Upper lobe of right lung (tissue), 1 donor: ENCODE data around the gene ETS2. TPM values are rescaled to one million over a fixed set of nuclear protein-coding genes. Genes with fewer than 3 reads are reported as not detected.

Source experiments
- ATAC-seq: fragments of 200-7000 bp; cut with Tn5 transposase; one replicate; pipeline ENCODE4 v1.9.1; 2020; ENCODE audit warnings: mild to moderate bottlenecking, moderate library complexity
- DNase-seq: peaks from one replicate; pipeline ENCODE4 v3.0.0-alpha.2; 2020
- H3K27ac ChIP-seq: fragments of 200-600 bp; one replicate; pipeline ENCODE4 v1.8.0; 2022
- H3K27me3 ChIP-seq: fragments of 200-600 bp; one replicate; pipeline ENCODE4 v1.8.0; 2022; ENCODE audit warnings: mild to moderate bottlenecking
- H3K36me3 ChIP-seq: fragments of 200-600 bp; one replicate; pipeline ENCODE4 v1.8.0; 2022
- H3K4me1 ChIP-seq: fragments of 200-600 bp; one replicate; pipeline ENCODE4 v1.8.0; 2022
- H3K4me3 ChIP-seq: fragments of 200-600 bp; one replicate; pipeline ENCODE4 v1.8.0; 2022; ENCODE audit warnings: mild to moderate bottlenecking
- H3K9me3 ChIP-seq: fragments of 200-600 bp; one replicate; pipeline ENCODE4 v1.8.0; 2022
- CTCF ChIP-seq: fragments of 200-600 bp; IDR thresholded peaks from one replicate; pipeline ENCODE4 v1.8.0; 2022; ENCODE audit warnings: antibody characterized with exemption
- intact Hi-C: fragments of 100-400 bp; cut with DNase I; formaldehyde crosslinking; loops from one replicate; pipeline ENCODE4 v1.11.0; 2022
- total RNA-seq: library from RNA; stranded (reverse); fragmentation: NEBNext Ultra II Directional; extraction: Animal tissue kit (Norgen Biotek cat#: 25700); gene quantifications from one replicate; pipeline ENCODE4 v1.2.1, GENCODE V29; 2021
- donor health status: DM: no; HTN: yes; CAD: no; lungs with severe emphysema.

The ETS2 gene
- total RNA-seq, 1 donor from 2014 or later, result 195 TPM

- Histone ChIP-seq H3K27ac (peak overlapping the region; percentile 69), H3K4me3 (no peak overlapping the region), H3K27me3 (no peaks in the 10 kb centered on the region), H3K36me3 (no peaks in the 10 kb centered on the region), H3K4me1 (peaks cover 19% of the 10 kb centered on the region), H3K9me3 (no peaks in the 10 kb centered on the region)
- TF ChIP-seq CTCF, result no peak
- ATAC-seq (peak; percentile 95), DNase-seq (no peak)
- intact Hi-C loops, result no loop called here
These were observed 26.1 kb downstream of the ETS2 start for GRCh38 chr21:38831526-38832467.

DNA sequence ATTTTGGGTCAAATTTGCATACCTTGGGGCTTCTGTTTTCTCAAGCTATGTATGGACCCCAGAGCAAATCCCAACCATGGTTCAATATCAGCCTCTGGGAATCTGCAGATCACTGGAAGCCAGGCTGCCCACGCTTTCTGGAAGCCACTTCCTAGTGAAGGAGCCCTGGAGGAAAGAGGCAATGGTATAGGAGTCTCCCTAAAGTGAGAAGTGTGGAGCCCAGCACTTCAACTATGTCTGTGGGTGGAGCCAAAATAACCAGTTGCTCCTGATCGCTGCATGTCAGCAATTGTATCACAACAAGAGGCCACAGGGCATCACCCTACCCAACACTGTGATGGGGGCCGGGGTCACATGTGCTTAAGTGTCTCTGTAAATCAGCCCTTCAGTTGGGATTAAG, 26.9 kb downstream of the ETS2 start:
- ATAC-seq, result peak; percentile 4
- intact Hi-C loops, result no loop called here

DNA sequence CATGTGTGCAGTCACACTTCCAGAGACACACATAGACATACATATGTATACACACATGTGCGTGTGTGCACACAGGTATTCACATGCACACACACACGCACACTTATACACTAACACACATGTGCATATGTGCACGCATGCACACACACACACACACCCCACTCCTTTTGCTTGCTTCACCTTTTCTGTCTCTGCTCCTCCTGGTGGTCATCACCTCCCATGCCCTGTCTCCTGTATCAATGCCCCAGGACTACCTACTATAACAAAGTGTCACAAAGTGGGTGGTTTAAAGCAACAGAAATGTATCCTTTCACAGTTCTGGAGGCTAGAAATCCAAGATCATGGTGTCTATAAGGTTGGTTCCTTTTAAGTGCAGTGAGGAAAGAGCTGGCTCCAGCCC, 27.4 kb downstream of the ETS2 start:
- TF ChIP-seq CTCF, result no peak
- intact Hi-C loops, result no loop called here

More for the DNA sequence above, 26.9 kb downstream of the ETS2 start:
- DNase-seq, result no peak
- TF ChIP-seq CTCF, result no peak
- Histone ChIP-seq H3K27me3 (no peaks in the 10 kb centered on the region), H3K4me3 (no peak overlapping the region), H3K4me1 (peaks cover 19% of the 10 kb centered on the region), H3K27ac (no peak overlapping the region), H3K36me3 (no peaks in the 10 kb centered on the region), H3K9me3 (no peaks in the 10 kb centered on the region)

DNA sequence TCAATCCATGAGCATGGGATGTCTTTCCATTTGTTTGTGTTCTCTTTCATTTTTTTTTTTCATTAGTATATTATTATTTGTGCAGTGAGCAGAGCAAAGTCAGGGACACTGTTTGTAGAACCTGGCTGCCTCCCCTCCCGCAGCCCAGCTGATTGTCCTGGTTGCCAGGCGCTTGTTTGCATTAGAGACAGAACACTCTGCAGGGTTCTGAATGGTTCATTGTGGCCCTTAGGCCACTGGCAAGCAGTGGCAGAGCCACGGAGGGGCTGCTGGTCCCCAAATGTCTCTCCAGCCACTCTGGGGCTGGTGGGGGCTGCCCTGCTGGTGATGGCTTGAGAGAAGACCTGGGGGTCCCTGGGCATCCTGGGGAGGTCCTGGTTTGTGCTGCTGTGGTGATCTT, 29.0 kb downstream of the ETS2 start:
- Histone ChIP-seq H3K4me3 (no peak overlapping the region), H3K27me3 (no peaks in the 10 kb centered on the region), H3K27ac (no peak overlapping the region), H3K36me3 (no peaks in the 10 kb centered on the region), H3K4me1 (peaks cover 19% of the 10 kb centered on the region), H3K9me3 (no peaks in the 10 kb centered on the region)
- no peak for TF ChIP-seq CTCF
- intact Hi-C loops, result no loop called here
- no peak for ATAC-seq
- DNase-seq, result no peak

More for the DNA sequence above, 27.4 kb downstream of the ETS2 start:
- no peak overlapping the region for H3K4me3 ChIP-seq
- peaks cover 19% of the 10 kb centered on the region for H3K4me1 ChIP-seq
- no peaks in the 10 kb centered on the region for H3K9me3 ChIP-seq
- no peaks in the 10 kb centered on the region for H3K36me3 ChIP-seq
- ATAC-seq, result no peak
- DNase-seq, result no peak
- no peaks in the 10 kb centered on the region for H3K27me3 ChIP-seq
- H3K27ac ChIP-seq, result no peak overlapping the region

- Histone ChIP-seq H3K4me3 (no peak overlapping the region), H3K4me1 (no peaks in the 10 kb centered on the region), H3K27me3 (no peaks in the 10 kb centered on the region), H3K36me3 (no peaks in the 10 kb centered on the region), H3K9me3 (no peaks in the 10 kb centered on the region), H3K27ac (no peak overlapping the region)
- intact Hi-C loops, result no loop called here
- no peak for ATAC-seq
- no peak for DNase-seq
- TF ChIP-seq CTCF, result no peak
These were observed 32.2 kb downstream of the ETS2 start for GRCh38 chr21:38837806-38838461.
